Caki2 (cell line): ENCODE results near the gene SLC66A2. TPM values are rescaled to one million over a fixed set of nuclear protein-coding genes. Genes with fewer than 3 reads are reported as not detected.

Source experiments
- DNase-seq: peaks from one replicate; pipeline ENCODE4 v3.0.0-alpha.2; 2015; ENCODE audit warnings: low read depth
- in situ Hi-C: cut with HindIII; loops from 2 replicates; pipeline ENCODE4 v1.10.0; 2016; ENCODE audit warnings: low sequenced_read_pairs, low pct_unique_long_range_greater_than_20kb, mixed read lengths
- total RNA-seq: library from RNA; depleted of rRNA; stranded (reverse); fragments of >200 nt; shearing (Covaris generic); gene quantifications from 2 replicates; pipeline ENCODE4 v1.2.3, GENCODE V29; 2014; ENCODE audit warnings: low replicate concordance

SLC66A2 gene
- total RNA-seq, 1 experiment from 2014 or later = 18.0 TPM

GRCh38 chr18:79955302-79956075 lies 4.0 kb upstream of the SLC66A2 start:
- in situ Hi-C loops = no loop called here

GRCh38 chr18:79954791-79955190 lies 3.3 kb upstream of the SLC66A2 start:
- in situ Hi-C loops = no loop called here
- DNase-seq = no peak

More at GRCh38 chr18:79955302-79956075, 4.0 kb upstream of the SLC66A2 start:
- DNase-seq = no peak

- in situ Hi-C loops = no loop called here
- no peak for DNase-seq
These were observed 2.7 kb upstream of the SLC66A2 start for GRCh38 chr18:79953971-79954651.

GRCh38 chr18:79952996-79953559 lies 1.6 kb upstream of the SLC66A2 start:
- in situ Hi-C loops = no loop called here
- no peak for DNase-seq

- in situ Hi-C loops = no loop called here
- DNase-seq = no peak
These were observed 1.1 kb upstream of the SLC66A2 start for GRCh38 chr18:79952456-79952995.

GRCh38 chr18:79950515-79951341 lies 725 bp downstream of the SLC66A2 start:
- DNase-seq = no peak
- in situ Hi-C loops = no loop called here

GRCh38 chr18:79949697-79950487 lies 1.6 kb downstream of the SLC66A2 start:
- in situ Hi-C loops = no loop called here

GRCh38 chr18:79948719-79949411 lies 2.6 kb downstream of the SLC66A2 start:
- in situ Hi-C loops = no loop called here
- DNase-seq = no peak

More at GRCh38 chr18:79949697-79950487, 1.6 kb downstream of the SLC66A2 start:
- no peak for DNase-seq

- in situ Hi-C loops = no loop called here
- no peak for DNase-seq
These were observed 3.4 kb downstream of the SLC66A2 start for GRCh38 chr18:79947881-79948610.

GRCh38 chr18:79947054-79947755 lies 4.2 kb downstream of the SLC66A2 start:
- no peak for DNase-seq
- in situ Hi-C loops = no loop called here

GRCh38 chr18:79945118-79946042 lies 6.1 kb downstream of the SLC66A2 start:
- DNase-seq = no peak
- in situ Hi-C loops = no loop called here

- DNase-seq = no peak
- in situ Hi-C loops = no loop called here
These were observed 6.7 kb downstream of the SLC66A2 start for GRCh38 chr18:79944746-79945117.

- in situ Hi-C loops = no loop called here
- DNase-seq = no peak
These were observed 7.2 kb downstream of the SLC66A2 start for GRCh38 chr18:79944126-79944731.

- no peak for DNase-seq
- in situ Hi-C loops = no loop called here
These were observed 7.8 kb downstream of the SLC66A2 start for GRCh38 chr18:79943608-79944125.
